Measurements from ENCODE around the gene SLC7A14. TPM values are rescaled to one million over a fixed set of nuclear protein-coding genes. Genes with fewer than 3 reads are reported as not detected.

The SLC7A14 gene
- total RNA-seq, 2 experiments from 2014 or later: not detected

DNA sequence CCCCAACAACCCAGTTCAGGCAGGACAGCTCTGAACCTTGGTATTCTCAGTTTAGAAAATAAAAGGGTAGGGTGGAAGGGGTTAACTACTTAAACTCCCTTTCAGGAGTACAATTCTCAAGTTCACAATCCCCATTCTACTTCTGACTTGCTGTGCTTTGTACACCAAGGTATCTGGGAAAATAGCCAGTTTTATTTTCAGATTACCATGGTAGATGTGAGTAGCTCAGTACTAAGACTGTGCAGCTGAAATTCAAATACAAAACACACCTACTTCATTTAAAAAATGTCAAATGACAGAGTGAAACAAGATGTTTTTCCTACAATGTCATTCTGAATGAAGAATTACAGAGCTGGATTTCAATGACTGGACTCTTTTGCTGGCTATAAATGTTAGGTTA lies 27.4 kb downstream of the SLC7A14 start:
- DNase-seq: no peak
- Mint-ChIP-seq H3K4me3 (no peak overlapping the region), H3K4me1 (ENCODE audit: low read depth) (no peaks in the 10 kb centered on the region), H3K36me3 (no peaks in the 10 kb centered on the region), H3K27me3 (peaks cover 8% of the 10 kb centered on the region), H3K9me3 (no peaks in the 10 kb centered on the region), H3K27ac (no peak overlapping the region)
- intact Hi-C loops (cut with micrococcal nuclease): no loop called here
- ChIA-PET POLR2A (no interaction called here), CTCF (interaction anchor here (1.2 kb wide), 1 partner anchor 253 kb away, joined by 3 read pairs; no protein-coding TSS in a partner anchor)

GRCh38 chr3:170555329-170555728 lies 30.5 kb downstream of the SLC7A14 start:
- POLR2A ChIA-PET: no interaction called here
- H3K4me3 Mint-ChIP-seq: no peak overlapping the region
- H3K4me1 Mint-ChIP-seq (ENCODE audit: low read depth): no peaks in the 10 kb centered on the region
- CTCF ChIA-PET: no interaction called here
- no peaks in the 10 kb centered on the region for H3K9me3 Mint-ChIP-seq
- peaks cover 16% of the 10 kb centered on the region for H3K27me3 Mint-ChIP-seq
- DNase-seq: no peak
- intact Hi-C loops (cut with micrococcal nuclease): no loop called here
- no peaks in the 10 kb centered on the region for H3K36me3 Mint-ChIP-seq
- no peak overlapping the region for H3K27ac Mint-ChIP-seq

DNA sequence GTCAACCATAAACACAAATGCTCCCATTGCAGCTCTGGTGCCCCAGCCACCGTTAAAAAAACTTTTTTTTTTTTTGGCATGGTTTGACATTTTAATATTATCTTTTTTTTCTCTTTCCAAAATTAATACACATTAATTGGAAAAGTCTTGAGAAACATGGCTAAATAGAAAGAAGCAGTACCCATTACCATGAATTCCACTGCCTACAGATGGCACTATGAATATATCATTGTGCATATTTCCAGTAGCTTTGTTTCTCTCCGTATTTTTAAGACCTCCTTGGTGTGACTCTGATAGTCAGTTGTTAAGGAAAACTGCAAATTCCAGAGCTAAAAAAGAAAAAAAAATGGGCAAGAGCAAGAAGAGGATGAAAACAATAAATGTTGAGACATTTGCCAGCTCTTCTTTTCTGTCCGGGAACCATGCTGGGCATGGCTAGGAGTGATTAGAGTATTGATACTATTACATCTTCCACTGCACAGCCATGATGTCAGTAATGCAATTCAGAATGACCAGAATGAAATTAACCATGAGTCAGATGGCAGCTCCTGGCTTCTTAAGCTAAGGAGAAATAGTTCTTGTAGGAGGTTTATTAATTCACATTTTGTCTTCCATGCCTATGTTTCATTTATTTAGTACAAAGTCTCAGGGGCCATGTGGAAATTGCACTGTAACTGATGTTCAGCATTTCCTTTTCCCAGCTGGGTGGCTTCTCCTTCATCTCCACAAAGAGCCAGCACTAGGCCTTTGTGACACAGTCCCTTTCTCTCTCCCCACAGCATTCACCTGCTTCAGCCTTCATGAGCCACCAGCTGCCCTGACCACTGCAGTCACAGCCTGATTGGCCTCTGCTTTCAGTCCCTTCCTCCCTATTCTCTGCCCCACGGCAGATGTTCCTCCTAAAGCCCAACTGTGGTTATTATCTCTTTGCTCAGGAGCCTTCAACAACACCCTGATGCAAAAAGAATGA lies 31.8 kb downstream of the SLC7A14 start:
- Mint-ChIP-seq H3K4me1 (ENCODE audit: low read depth) (no peaks in the 10 kb centered on the region), H3K4me3 (no peak overlapping the region), H3K27me3 (peaks cover 19% of the 10 kb centered on the region), H3K36me3 (no peaks in the 10 kb centered on the region), H3K27ac (no peak overlapping the region), H3K9me3 (no peaks in the 10 kb centered on the region)
- intact Hi-C loops (cut with micrococcal nuclease): no loop called here
- CTCF ChIA-PET: interaction anchor here (0.6 to 1.3 kb wide), 2 partner anchors 35 to 121 kb away, joined by 3 to 6 read pairs; no protein-coding TSS in a partner anchor
- POLR2A ChIA-PET: no interaction called here
- DNase-seq: no peak

DNA sequence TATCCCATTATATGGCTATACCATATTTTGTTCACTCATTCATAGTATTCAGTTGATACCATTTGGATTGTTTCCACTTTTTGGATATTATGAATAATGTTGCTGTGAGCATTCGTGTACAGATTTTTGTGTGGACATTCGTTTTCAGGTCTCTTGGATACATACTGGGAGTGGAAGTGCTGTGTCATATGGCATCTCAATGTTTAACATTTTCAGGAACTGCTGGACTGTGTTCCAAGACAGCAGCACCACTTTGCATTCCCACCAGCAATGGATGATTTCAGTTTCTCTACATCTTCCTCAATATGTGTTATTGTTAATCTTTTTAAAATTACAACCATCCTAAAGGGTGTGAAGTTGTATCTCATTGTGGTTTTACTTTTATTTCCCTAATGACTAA lies 34.6 kb downstream of the SLC7A14 start:
- Mint-ChIP-seq H3K36me3 (no peaks in the 10 kb centered on the region), H3K27ac (no peak overlapping the region), H3K4me3 (no peak overlapping the region), H3K4me1 (ENCODE audit: low read depth) (no peaks in the 10 kb centered on the region), H3K27me3 (peaks cover 18% of the 10 kb centered on the region), H3K9me3 (no peaks in the 10 kb centered on the region)
- DNase-seq: no peak
- CTCF ChIA-PET: no interaction called here
- POLR2A ChIA-PET: no interaction called here
- intact Hi-C loops (cut with micrococcal nuclease): no loop called here

- H3K27ac Mint-ChIP-seq: no peak overlapping the region
- H3K27me3 Mint-ChIP-seq: peaks cover 16% of the 10 kb centered on the region
- no peaks in the 10 kb centered on the region for H3K4me1 Mint-ChIP-seq (ENCODE audit: low read depth)
- H3K9me3 Mint-ChIP-seq: no peaks in the 10 kb centered on the region
- DNase-seq: no peak
- H3K36me3 Mint-ChIP-seq: no peaks in the 10 kb centered on the region
- intact Hi-C loops (cut with micrococcal nuclease): no loop called here
- POLR2A ChIA-PET: no interaction called here
- CTCF ChIA-PET: no interaction called here
- no peak overlapping the region for H3K4me3 Mint-ChIP-seq
Measured at GRCh38 chr3:170542704-170543103, 43.2 kb downstream of the SLC7A14 start.

DNA sequence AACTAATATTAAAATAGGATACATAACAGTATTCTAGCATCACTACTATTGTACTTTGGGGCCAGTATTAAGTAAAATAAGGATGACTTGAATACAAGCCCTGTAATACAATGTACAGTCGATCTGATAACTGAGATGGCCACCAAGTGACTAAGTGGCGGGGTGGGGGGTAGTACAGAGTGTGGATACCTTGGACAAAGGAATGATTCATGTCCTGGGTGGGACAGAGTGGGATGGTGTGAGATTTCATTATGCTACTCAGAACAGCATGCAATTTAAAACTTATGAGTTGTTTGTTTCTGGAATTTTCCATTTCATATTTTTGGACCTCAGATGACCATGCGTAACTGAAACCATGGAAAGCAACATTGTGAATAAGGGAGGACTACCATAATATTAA lies 46.0 kb downstream of the SLC7A14 start:
- no peak overlapping the region for H3K27ac Mint-ChIP-seq
- no peaks in the 10 kb centered on the region for H3K9me3 Mint-ChIP-seq
- peaks cover 12% of the 10 kb centered on the region for H3K27me3 Mint-ChIP-seq
- intact Hi-C loops (cut with micrococcal nuclease): no loop called here
- ChIA-PET CTCF (no interaction called here), POLR2A (interaction anchor here (0.6 to 0.7 kb wide), 2 partner anchors 324 to 563 kb away, joined by 5 to 6 read pairs; no protein-coding TSS in a partner anchor)
- no peaks in the 10 kb centered on the region for H3K4me1 Mint-ChIP-seq (ENCODE audit: low read depth)
- no peaks in the 10 kb centered on the region for H3K36me3 Mint-ChIP-seq
- no peak for DNase-seq
- H3K4me3 Mint-ChIP-seq: no peak overlapping the region

DNA sequence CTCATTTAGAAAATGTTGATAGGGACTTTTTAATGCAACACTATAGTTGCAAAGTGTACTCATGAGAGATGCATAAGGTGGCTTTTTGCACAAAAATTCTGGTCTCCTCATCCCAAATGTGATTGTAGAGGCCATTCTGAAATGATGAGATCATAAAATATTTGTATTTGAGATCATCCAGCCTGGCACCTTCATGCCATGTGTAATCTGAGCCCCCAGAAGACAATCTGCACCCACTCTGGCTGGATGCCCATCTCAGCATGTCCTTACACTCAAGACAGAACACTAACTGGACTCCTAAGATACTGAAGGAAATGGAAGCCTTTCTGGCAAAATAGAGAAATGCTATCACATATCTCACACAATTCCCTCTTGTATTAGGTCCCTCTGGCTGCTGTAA lies 49.2 kb downstream of the SLC7A14 start:
- CTCF ChIA-PET: no interaction called here
- no peaks in the 10 kb centered on the region for H3K9me3 Mint-ChIP-seq
- intact Hi-C loops (cut with micrococcal nuclease): no loop called here

DNA sequence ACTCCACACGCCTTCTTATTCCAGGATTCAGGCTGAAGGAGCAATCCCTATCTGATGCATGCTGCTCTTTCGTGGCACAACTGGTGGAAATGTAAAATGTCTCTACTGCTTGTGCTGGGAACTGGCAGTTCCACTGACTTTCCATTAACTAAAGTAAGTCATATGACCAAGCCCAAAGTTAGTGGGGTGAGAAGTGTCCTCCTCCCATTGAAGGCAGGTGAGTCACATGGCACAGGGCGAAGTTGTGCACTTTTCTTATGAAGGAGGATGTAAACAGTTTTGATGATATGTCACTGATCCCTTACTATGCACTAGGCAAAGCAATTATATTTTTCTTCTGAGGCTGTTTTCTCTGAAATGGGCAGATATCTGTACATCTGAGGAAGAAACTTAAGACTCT lies 51.6 kb downstream of the SLC7A14 start:
- Mint-ChIP-seq H3K4me3 (no peak overlapping the region), H3K27ac (no peak overlapping the region)
- CTCF ChIA-PET: no interaction called here

More for the DNA sequence above, 49.2 kb downstream of the SLC7A14 start:
- H3K4me1 Mint-ChIP-seq (ENCODE audit: low read depth): no peaks in the 10 kb centered on the region
- no peak overlapping the region for H3K27ac Mint-ChIP-seq
- H3K27me3 Mint-ChIP-seq: peaks cover 15% of the 10 kb centered on the region
- H3K36me3 Mint-ChIP-seq: no peaks in the 10 kb centered on the region
- H3K4me3 Mint-ChIP-seq: no peak overlapping the region
- POLR2A ChIA-PET: no interaction called here
- no peak for DNase-seq

DNA sequence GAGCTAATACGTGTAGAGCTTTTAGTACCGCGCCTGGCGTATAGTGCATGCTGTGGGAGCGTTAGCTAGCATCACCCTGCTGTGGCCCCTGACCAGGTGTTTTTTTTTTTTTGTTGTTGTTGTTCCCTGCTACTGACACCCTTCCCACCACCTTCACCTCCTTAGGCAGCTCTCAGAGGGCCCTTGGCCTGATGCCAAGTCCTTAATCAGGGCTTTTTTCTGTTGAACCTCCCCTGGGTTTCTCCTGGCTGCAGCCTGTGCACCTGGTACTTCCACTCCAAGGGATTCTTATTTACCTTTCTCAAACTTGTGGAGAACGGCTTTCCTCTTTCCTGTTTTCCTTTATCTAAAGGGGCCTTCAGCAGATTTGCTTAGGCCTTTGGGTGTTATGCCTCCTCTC lies 53.3 kb downstream of the SLC7A14 start:
- H3K36me3 Mint-ChIP-seq: no peaks in the 10 kb centered on the region
- peaks cover 3% of the 10 kb centered on the region for H3K27me3 Mint-ChIP-seq
- POLR2A ChIA-PET: no interaction called here
- H3K9me3 Mint-ChIP-seq: no peaks in the 10 kb centered on the region
- DNase-seq: no peak
- CTCF ChIA-PET: no interaction called here
- no peaks in the 10 kb centered on the region for H3K4me1 Mint-ChIP-seq (ENCODE audit: low read depth)
- intact Hi-C loops (cut with micrococcal nuclease): no loop called here
- H3K27ac Mint-ChIP-seq: no peak overlapping the region
- no peak overlapping the region for H3K4me3 Mint-ChIP-seq

More for the DNA sequence above, 51.6 kb downstream of the SLC7A14 start:
- no peak for DNase-seq
- POLR2A ChIA-PET: no interaction called here
- intact Hi-C loops (cut with micrococcal nuclease): no loop called here
- peaks cover 9% of the 10 kb centered on the region for H3K27me3 Mint-ChIP-seq
- H3K9me3 Mint-ChIP-seq: no peaks in the 10 kb centered on the region
- no peaks in the 10 kb centered on the region for H3K36me3 Mint-ChIP-seq
- H3K4me1 Mint-ChIP-seq (ENCODE audit: low read depth): no peaks in the 10 kb centered on the region

- DNase-seq: no peak
Measured at GRCh38 chr3:170531657-170532335, 54.1 kb downstream of the SLC7A14 start.

GRCh38 chr3:170531054-170531453 lies 54.8 kb downstream of the SLC7A14 start:
- intact Hi-C loops (cut with micrococcal nuclease): no loop called here
- POLR2A ChIA-PET: no interaction called here

More at GRCh38 chr3:170531657-170532335, 54.1 kb downstream of the SLC7A14 start:
- ChIA-PET POLR2A (no interaction called here), CTCF (interaction anchor here (1.0 kb wide), 1 partner anchor 25 kb away, joined by 3 read pairs; no protein-coding TSS in a partner anchor)
- H3K4me3 Mint-ChIP-seq: no peak overlapping the region
- H3K36me3 Mint-ChIP-seq: no peaks in the 10 kb centered on the region
- H3K27ac Mint-ChIP-seq: no peak overlapping the region
- H3K9me3 Mint-ChIP-seq: no peaks in the 10 kb centered on the region
- H3K27me3 Mint-ChIP-seq: peaks cover 3% of the 10 kb centered on the region
- intact Hi-C loops (cut with micrococcal nuclease): no loop called here
- H3K4me1 Mint-ChIP-seq (ENCODE audit: low read depth): no peaks in the 10 kb centered on the region

DNA sequence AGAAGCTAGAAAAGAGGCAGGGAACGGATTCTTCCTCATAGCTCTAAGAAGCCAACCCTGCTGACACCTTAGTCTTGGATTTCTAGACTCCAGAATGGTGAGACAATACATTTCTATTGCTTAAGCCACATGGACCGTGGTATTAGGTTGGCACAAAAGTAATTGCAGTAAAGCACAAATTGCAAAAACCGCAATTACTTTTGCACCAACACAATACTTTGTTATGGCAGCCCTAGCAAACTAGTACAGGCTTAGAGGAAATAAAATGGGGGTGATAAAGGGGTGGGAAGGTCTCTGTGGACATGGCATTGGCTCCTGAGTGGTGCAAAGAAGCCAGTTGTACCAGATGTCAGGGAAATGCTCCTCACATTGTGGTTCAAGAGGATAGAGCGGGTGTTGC lies 56.0 kb downstream of the SLC7A14 start:
- intact Hi-C loops (cut with micrococcal nuclease): no loop called here
- ChIA-PET POLR2A (no interaction called here), CTCF (no interaction called here)
- Mint-ChIP-seq H3K9me3 (no peaks in the 10 kb centered on the region), H3K27me3 (peaks cover 3% of the 10 kb centered on the region), H3K27ac (no peak overlapping the region), H3K4me1 (ENCODE audit: low read depth) (no peaks in the 10 kb centered on the region), H3K36me3 (no peaks in the 10 kb centered on the region), H3K4me3 (no peak overlapping the region)
- DNase-seq: no peak

More at GRCh38 chr3:170531054-170531453, 54.8 kb downstream of the SLC7A14 start:
- CTCF ChIA-PET: interaction anchor here (1.0 kb wide), 1 partner anchor 24 kb away, joined by 3 read pairs; no protein-coding TSS in a partner anchor
- peaks cover 3% of the 10 kb centered on the region for H3K27me3 Mint-ChIP-seq
- H3K36me3 Mint-ChIP-seq: no peaks in the 10 kb centered on the region
- DNase-seq: no peak
- H3K27ac Mint-ChIP-seq: no peak overlapping the region
- no peaks in the 10 kb centered on the region for H3K4me1 Mint-ChIP-seq (ENCODE audit: low read depth)
- no peaks in the 10 kb centered on the region for H3K9me3 Mint-ChIP-seq
- H3K4me3 Mint-ChIP-seq: no peak overlapping the region
